Fibroblast of villous mesenchyme (primary cell): ENCODE measurements around the gene PTF1A. TPM values are rescaled to one million over a fixed set of nuclear protein-coding genes. Genes with fewer than 3 reads are reported as not detected.

Source experiments
- DNase-seq: peaks from one replicate; pipeline ENCODE4 v3.0.0-alpha.2; 2010; ENCODE audit warnings: low read depth
- H3K4me3 ChIP-seq: 2 replicates; pipeline ENCODE4 v1.5.1; 2011; ENCODE audit warnings: low read depth, mild to moderate bottlenecking, low read length
- CTCF ChIP-seq: IDR thresholded peaks from 2 replicates; pipeline ENCODE4 v1.5.1; 2012; ENCODE audit warnings: low read depth, mild to moderate bottlenecking, low read length; ENCODE audit not compliant: insufficient read depth
- total RNA-seq: library from RNA; depleted of rRNA; stranded (reverse); fragments of >200 nt; gene quantifications from 2 replicates; pipeline ENCODE4 v1.2.3, GENCODE V29; 2012

The PTF1A gene
- total RNA-seq, 1 donor, result not detected

GRCh38 chr10:23194471-23194965, 2.4 kb downstream of the PTF1A start:
- no peak for DNase-seq
- no peak for TF ChIP-seq CTCF
- H3K4me3 ChIP-seq, result no peak overlapping the region

GRCh38 chr10:23194966-23195845, 3.1 kb downstream of the PTF1A start:
- no peak for DNase-seq
- TF ChIP-seq CTCF, result no peak

GRCh38 chr10:23195846-23196600, 3.9 kb downstream of the PTF1A start:
- no peak for DNase-seq

More at GRCh38 chr10:23194966-23195845, 3.1 kb downstream of the PTF1A start:
- no peak overlapping the region for H3K4me3 ChIP-seq

GRCh38 chr10:23196915-23197314, 4.8 kb downstream of the PTF1A start:
- no peak overlapping the region for H3K4me3 ChIP-seq
- DNase-seq, result no peak
- no peak for TF ChIP-seq CTCF

More at GRCh38 chr10:23195846-23196600, 3.9 kb downstream of the PTF1A start:
- no peak for TF ChIP-seq CTCF
- H3K4me3 ChIP-seq, result no peak overlapping the region

GRCh38 chr10:23197416-23197861, 5.3 kb downstream of the PTF1A start:
- DNase-seq, result no peak
- TF ChIP-seq CTCF, result no peak
- H3K4me3 ChIP-seq, result no peak overlapping the region

- no peak for TF ChIP-seq CTCF
- DNase-seq, result no peak
- no peak overlapping the region for H3K4me3 ChIP-seq
Measured at GRCh38 chr10:23198610-23198939, 6.5 kb downstream of the PTF1A start.
